Muscle of arm (tissue), 12 donors: ENCODE results near the gene ZDHHC14. TPM values are rescaled to one million over a fixed set of nuclear protein-coding genes. Genes with fewer than 3 reads are reported as not detected.
A peak's percentile ranks its signal among the peaks of the same experiment; 100 is the strongest.

Source experiments
- DNase-seq: peaks from one replicate; pipeline ENCODE4 v3.0.0-alpha.2; 2013
- polyA plus RNA-seq, 12 donors: library from polyadenylated mRNA; unstranded; fragments of 120-200 nt; gene quantifications; one replicate each; pipeline ENCODE4 v1.2.1, GENCODE V29; 2013; ENCODE audit not compliant: insufficient read length in 12 of 12

ZDHHC14 gene
- polyA plus RNA-seq, 12 donors = 3.9 to 12.8 (median 6.6) TPM; not detected in 1

DNA sequence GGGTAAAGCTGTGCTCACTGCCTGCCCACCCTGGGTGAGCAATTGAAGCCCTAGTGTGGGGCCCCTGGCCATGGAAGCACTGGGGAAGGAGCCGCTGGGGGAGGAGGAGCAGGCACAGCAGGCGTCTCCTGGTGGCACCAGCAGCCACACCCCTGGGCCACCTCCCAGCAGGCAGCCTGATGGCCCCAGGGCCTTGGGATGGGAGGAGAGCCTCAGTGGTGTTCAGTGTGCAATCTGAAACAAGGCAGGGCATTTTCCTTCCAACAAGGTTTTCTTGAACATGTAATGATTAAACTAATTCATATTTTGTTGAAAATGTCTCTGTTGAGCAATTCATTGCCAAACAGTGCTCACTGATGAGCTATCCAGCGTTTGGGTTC lies 151.0 kb downstream of the ZDHHC14 start:
- DNase-seq = no peak

DNA sequence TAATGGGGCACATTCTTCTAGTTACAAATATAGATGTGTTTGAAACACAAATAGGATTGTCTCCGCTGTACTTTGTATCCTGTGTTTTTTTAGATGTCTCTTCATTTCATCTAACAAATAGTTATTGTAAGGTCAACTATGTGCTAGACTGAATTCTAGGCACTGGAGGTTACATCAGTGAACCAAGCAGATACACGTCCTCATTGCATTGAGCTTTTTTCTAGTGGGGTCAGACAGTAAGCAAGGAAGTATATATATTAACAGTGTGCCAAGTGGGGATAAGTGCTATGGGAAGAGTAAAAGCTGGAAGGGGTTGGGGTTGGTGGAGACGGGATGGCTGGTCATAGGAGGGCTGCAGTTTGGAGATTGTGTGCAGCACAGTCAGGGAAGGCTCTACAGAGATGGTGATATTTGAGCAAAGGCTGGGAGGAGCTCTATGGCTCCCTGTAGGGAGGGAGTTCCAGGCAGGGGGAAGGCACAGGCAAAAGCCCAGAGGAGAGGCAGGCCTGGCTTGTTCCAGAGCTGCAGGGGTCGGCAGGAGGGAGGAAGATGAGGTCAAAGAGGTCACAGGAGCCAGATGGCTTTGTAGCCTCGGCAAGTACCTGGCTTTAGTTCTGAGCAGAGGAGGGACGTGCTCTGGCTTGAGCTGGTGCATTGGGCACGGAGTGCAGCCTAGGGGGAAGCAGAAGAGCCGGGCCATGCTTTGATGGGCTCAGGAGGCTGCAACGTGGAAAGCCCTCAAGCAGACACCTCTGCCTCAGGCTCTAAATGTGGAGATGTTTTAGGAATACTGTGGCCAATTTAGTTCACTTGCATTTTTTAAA lies 152.3 kb downstream of the ZDHHC14 start:
- no peak for DNase-seq

DNA sequence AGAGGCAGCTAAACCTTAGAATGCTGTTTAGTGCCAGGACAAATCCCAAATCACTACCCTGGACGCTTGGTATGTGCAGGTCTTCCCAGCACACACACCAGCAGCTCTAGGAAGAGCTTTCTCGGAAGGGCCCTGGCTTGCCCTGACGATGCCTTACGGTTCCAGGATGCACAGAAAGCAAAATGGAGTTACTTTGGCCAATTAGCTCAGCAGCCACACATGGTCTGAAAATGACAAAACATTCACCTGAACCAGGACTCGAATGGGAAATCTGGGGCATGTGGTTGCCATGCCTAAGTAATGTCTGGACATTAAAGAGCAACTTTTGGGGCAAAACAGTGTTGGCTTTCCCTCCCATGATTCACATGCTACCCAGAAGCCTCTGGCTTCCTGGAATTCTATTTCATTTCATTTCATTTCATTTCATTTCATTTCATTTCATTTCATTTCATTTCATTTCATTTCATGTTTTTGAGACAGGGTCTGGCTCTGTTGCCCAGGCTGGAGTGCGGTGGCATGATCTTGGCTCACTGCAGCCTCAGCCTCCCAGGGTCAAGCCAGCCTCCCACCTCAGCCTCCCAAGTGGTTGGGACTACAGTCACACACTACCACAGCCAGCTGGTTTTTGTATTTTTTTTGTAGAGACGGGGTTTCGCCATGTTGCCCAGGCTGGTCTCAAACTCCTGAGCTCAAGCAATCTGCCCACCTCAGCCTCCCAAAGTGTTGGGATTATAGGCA lies 153.3 kb downstream of the ZDHHC14 start:
- DNase-seq = no peak

DNA sequence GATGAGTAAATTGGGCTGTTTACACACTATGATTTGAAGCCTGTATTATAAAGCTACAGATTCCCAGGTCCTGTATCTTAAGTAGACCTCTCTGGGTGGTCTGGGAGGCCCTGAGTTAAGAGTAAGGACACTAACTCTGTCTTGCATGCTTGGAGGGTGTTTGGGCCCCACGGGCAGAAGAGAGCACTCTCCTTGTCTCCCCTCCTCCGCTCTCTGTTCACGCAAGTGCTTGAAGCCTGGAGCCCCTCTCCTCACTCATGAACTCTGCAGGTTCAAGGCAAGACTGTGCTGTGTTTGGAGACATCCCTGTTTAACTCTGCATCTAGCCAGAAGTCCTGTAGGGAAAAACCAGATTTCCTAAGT lies 154.0 kb downstream of the ZDHHC14 start:
- no peak for DNase-seq

DNA sequence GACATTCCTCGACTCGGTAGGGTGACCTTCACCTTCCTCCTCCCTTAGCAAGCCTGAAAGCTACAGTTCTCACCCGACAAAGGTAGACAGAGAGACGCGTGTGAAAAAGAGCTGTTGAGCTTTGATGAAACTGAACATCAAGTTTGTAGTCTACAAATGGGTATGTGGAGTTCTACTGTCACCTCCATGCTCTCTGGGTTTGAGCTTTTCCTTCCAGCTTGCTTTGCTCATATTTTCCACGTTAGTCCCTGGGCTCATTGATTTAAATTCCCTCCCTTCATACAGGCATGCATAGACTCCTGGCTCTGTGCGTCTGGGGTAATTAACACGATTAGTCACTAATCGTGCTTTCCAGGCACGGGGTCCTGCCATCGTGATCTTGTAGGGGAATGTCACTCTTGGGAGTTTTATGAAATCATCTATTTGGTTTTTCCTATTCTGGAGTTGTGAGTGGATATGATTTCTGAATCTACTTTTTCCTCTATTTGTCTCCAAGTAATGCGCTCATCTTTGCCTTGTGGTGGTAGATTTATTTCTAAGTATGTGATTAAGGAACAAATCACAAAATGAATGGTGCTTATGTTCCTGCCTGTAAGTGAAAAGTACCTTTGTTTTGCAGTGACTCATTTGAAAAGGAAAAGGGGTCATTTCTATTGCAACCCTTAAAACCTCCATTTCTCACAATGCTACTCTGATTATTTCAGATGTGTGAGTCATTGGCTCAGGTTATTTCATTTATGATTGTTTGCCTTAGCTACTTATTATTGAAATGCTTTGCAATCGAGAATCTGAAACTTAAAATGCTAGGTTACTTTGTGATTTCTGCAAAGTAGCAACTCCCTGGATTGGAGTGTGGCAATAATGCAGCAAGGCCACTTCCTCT lies 154.6 kb downstream of the ZDHHC14 start:
- peak; percentile 75 for DNase-seq

DNA sequence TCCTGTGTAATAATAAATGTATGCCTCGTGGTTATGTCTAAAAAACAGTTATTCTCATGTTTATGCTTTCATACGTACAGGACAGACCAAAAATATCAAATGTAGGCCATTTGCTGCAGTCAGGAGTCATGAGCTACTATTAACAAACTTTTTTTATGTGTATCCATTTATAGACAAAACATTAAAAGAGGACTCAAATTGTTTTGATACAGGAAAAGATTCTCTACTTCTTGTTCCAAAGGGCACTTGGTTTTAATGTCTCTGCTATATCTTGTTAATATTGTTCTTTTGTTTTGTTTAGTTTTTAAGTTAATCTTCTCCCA lies 155.2 kb downstream of the ZDHHC14 start:
- DNase-seq = no peak

DNA sequence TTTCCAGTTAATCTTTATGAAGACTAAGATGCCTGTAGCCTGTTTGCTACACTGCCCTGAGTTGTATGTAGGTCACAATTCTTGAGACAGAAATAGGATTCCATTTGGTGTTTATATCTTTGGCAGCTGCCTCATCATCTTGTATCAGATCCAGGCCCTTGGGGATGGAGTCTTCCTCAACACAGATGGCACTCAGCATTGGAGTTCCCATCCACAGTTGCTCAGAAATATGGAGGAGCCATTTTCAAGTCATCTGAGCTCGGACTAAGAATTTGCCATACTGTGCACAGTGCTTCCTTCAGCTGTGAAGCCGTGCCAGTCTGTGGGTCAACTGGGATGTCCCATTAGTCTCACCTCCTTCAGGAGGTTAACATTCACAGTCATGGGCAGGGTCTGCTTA lies 156.6 kb downstream of the ZDHHC14 start:
- no peak for DNase-seq

DNA sequence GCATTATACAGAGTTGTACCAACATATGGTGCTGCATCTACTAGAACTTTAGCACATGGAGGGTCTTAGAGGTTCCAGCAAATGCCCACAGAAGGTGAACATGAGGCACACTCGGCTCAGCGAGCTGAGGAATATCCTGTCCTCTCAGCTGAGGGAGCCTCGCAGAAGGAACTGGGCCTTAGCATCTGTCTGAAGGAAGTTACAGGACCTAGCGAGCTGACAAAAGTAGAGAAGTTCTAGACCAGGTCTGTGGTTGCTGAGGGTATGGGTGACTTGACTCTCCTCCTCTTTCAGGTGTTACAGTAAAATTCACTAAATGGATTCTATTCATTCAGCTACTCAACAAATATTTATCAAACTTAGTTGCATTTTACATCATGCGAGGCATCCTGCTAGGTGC lies 157.2 kb downstream of the ZDHHC14 start:
- DNase-seq = no peak

DNA sequence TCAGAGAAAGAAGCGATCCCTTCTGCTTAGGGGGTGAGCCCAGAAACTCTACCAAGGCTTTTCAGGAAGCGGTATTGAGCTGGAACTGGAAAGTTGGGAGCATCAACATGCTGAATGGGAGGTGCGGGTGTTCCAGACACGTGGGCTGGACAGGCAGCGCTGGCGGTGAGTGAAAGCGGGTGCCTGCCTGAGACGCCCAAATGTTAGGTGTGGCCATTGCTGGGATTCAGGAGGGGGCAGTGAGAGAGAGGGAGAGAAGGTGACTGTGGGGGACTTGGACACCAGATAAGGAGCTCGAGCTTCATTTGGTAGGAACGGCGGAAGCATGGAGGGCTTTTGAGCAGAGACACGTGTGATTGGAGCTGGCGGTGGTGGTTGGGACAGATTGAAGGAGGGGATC lies 157.7 kb downstream of the ZDHHC14 start:
- DNase-seq = no peak

DNA sequence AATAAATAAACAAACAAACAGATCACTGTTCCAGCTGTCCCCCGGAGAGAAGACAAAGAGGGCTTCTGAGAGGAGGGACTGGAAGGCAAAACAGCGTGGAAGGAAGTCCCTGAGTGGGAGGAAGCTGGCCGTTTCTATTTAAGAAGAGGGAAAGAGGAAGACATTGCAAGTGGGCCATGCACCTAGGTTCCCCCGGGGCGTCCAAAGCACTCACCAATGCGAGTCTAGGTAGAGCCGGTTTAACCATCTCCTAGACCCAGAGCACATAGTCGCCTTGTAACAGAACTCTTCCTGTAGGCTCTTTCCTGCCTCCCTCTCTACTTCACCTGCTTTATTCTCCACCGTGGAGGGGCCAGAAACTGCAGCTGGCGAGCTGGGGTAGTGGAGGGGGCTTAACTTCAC lies 158.4 kb downstream of the ZDHHC14 start:
- no peak for DNase-seq

DNA sequence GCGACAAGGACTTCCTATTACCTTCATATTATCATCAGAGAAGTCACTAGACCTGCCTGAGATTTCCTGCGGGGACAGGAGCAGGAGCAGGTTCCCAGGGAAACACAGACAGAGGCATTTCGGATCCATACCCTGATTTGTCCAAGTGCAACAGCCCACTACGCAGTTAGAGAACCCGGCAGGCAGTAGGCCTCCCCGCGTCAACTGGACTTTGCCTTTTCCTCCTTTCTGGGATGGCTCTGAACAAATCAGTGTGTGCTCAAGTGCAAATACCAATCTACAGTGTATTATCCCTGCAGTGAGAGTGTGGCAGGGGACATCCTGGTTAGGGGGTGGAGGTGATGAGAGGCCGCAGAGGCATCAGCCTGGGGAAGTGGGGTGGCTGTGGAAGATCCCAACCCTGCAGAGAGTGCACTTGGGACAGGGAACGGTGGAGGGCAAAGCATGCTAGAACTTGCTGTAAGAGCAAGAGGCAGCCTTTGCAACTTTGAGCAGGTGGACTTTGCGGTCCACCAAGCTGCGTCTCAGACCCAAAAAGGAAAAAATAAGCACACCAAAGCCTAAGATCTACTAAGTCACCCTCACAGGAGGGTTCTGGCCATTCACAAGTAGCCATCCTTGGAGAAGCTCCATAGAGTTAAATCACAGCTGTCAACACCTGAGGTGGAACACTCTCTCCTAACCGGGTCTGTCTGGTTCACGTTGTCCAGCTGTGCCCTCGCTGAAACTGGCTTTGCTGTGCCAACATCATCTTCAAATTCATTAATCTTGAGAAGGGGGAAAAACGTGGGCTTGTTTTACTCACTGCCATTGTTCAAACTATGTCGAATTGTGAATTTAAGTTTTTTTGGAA lies 159.1 kb downstream of the ZDHHC14 start:
- no peak for DNase-seq

DNA sequence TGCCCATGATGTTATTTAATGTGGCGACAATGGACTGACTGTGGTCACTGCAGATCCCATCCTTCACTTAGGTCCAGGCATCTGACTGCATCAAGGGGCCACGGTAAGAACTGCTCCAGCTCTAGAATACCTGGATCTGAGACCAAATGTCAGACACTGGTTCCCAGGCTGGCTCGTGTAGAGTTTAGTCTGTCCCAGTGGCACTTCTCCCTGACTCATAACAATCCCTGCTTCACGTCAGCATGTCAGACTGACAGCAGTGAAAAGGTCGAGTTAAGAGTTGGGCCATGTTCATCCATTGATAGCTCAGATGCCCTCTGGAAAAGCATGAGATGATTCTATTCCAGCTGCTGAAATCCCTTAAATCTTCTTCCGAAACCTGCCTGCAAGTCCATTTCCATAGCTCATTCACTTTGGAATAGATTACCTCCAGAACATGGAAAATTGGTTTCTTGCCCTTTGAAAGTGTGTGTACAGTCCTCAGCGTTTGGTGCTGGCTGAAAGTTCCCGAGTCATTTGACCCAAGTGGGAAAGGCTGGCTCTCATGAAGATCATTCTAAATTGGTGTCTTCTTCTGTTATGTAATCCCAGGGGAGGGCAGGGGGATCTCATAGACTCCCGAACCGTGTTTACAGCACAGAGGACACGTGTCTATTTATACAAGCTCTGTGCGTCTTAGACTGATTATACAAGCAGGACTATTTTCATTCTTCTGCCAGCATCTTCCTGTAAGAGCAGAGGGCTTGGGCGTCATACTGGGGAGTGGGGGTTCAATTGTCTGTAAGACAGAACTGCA lies 160.8 kb downstream of the ZDHHC14 start:
- no peak for DNase-seq

DNA sequence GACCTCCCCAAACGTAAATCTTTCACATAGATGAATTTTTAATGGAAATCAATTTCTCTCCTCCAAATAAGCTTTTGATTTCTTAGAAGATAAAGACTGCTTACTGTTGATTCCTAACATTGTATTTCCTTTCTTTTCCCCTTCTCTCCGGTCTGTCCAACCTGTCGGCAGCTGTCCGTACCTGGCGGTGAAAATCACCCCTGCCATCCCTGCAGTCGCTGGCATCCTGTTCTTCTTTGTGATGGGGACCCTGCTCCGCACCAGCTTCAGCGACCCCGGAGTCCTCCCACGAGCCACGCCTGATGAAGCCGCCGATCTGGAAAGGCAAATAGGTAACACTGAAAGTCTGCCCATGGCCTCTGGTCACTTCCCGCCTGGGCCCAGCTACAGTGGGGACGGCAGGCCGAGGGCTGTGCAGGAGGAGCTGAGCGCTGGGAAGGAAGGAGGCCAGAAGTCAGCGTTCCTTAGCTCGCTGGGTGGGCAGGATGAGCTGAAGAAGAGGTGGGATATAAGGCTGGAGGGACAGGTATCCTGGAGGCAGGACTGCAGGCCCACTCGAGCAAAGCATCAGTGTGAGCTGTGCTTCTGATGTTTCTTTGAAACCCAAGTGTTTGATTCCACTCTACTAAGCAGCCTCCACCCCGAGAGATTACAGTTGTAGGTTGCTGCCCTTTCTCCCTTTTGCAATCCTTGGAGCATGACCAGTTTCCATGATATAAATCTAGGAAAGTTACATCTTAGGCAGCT lies 161.6 kb downstream of the ZDHHC14 start:
- no peak for DNase-seq

DNA sequence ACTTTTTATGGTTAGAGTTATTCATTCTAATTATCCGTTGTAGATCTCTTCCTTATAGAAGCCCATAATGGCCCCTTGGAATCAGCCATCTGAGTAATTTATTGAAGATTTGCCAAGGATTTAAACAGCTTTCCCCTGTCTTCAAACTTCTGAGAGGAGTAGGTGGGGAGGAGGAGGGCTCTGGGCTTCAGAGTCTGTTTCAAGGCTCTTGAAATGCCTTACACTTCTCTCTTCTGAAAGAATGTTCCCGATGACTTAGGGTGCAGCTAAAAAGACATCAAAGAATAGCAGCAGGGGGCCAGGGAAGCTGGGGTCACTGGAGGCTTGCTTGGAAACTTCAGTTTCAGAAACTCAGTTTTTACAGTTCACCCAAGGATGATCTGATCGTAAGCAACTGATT lies 165.3 kb downstream of the ZDHHC14 start:
- no peak for DNase-seq

DNA sequence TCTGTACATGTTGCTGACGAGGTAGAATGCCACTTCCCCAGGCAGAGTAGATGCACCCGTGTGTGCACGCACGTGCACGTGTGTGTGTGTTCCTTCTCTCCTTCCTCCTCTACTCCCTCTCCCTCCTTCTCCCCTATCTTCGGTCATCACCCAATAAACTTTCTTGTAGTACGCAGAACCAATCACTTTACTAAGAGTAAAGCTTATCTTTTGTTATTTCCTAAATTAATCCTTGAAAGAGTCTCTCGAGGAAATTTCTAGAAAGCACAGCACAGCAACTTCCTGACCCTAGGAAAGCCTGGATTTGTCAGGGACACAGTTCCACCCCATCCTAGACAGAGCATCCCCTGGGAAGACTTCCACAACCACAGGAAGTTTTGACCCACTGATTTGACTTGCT lies 166.1 kb downstream of the ZDHHC14 start:
- no peak for DNase-seq

DNA sequence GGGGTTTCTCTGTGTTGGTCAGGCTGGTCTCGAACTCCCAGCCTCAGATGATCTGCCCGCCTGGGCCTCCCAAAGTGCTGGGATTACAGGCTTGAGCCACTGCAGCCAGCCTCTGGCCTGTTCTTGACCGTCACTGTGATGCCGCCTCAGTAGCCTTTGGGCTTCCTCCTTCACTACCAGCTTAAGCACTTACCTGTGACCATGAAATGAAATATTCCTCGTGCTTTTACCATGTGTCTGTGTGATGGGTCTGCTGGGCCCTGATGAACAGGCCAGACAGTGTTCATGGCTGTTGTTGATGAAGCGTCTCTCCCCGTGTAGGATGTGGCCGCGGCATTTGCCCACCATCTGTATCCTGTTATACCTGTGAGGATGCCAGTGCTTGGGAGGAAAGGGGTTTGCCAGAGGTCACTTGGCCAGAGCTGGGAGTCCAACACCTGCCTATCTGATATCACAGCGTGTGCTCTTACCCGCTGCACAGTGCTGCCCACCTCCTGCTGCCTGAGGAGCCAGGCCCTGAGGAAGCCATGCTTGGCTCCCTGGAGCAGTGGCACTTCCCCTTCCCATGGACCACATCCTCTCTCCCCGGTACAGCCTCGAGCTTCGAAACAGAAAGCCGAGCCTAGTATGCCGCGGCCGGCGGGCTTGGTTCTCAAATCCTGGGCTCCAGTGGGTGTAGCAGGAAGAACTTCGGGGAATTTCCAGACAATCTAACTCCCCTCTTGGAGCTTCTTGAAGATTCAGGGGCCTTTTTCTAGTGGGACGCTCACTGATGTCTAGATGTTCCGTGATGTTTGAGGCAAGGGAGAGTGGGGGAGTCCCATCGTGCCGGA lies 167.9 kb downstream of the ZDHHC14 start:
- DNase-seq = no peak

DNA sequence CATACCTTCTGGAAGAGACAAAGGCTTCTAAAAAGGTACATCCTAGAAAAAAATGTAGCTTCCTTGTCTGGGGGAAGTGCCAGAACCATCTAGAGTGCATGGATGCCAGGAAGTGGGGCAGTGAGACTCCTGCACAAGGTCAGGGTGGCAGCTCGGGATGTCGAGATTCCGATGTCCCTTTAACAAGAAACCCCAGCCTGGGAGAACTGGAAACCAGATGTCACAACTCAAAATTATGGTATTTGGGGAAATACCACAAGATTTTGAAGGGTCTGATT lies 168.4 kb downstream of the ZDHHC14 start:
- DNase-seq = no peak

DNA sequence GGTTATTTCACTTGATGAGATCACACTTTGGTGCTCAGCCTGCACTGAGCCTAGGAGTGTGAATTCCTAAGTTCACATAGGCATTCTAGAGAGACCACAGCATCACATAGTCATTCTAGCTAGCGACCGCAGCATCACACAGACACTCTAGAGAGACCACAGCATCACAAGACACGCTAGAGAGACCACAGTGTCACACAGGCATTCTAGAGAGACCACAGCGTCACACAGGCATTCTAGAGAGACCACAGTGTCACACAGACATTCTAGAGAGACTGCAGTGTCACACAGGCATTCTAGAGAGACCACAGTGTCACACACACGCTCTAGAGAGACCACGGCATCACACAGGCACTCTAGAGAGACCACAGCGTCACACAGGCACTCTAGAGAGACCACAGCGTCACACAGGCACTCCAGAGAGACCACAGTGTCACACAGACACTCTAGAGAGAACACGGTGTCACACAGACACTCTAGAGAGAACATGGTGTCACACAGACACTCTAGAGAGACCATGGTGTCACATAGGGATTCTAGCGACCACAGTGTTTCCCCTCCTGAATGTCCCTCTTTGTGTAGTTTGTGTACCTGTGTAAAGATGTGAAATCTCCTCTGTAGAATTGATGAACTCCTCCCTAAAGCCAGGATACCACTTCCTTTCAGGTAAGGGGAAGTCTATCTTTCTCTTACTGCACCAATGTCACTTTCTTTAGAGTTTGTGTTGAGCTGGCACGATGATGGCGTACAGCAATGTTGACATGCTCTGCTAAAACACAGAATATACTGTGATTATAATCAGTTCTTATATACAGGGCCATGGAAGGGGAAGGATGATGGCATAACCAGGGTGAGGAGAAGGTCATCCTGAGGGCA lies 169.4 kb downstream of the ZDHHC14 start:
- DNase-seq = no peak
